GM12878 (cell line): ENCODE results near the gene RENBP. TPM values are rescaled to one million over a fixed set of nuclear protein-coding genes. Genes with fewer than 3 reads are reported as not detected.
A peak's percentile ranks its signal among the peaks of the same experiment; 100 is the strongest.

ENCODE experiments used
- BCLAF1 ChIP-seq: fragments of 450-650 bp; IDR thresholded peaks from 2 replicates; pipeline ENCODE4 v1.6.1; 2017; ENCODE audit warnings: antibody characterized with exemption, mild to moderate bottlenecking, moderate library complexity
- BMI1 ChIP-seq: fragments of 450-650 bp; IDR thresholded peaks from 2 replicates; pipeline ENCODE4 v1.6.1; 2016; ENCODE audit warnings: mild to moderate bottlenecking, moderate library complexity, borderline replicate concordance
- CBX3 ChIP-seq: fragments of 200-600 bp; sonication (generic); IDR thresholded peaks from 2 replicates; pipeline ENCODE4 v1.6.1; 2016; ENCODE audit warnings: low read depth, borderline replicate concordance
- CHD4 ChIP-seq: fragments of 200-600 bp; sonication (generic); IDR thresholded peaks from 2 replicates; pipeline ENCODE4 v1.6.1; 2016; ENCODE audit warnings: mild to moderate bottlenecking
- DPF2 ChIP-seq: fragments of 450-650 bp; IDR thresholded peaks from 2 replicates; pipeline ENCODE4 v1.6.1; 2017; ENCODE audit warnings: mild to moderate bottlenecking
- E2F8 ChIP-seq: fragments of 450-650 bp; IDR thresholded peaks from 2 replicates; pipeline ENCODE4 v1.6.1; 2018; ENCODE audit warnings: mild to moderate bottlenecking, low read depth, moderate library complexity; ENCODE audit not compliant: partially characterized antibody
- EED ChIP-seq: sonication (generic); IDR thresholded peaks from 2 replicates; pipeline ENCODE4 v1.6.1; 2016; ENCODE audit warnings: antibody characterized with exemption, low read depth
- EGR1 ChIP-seq, 2 experiments: IDR thresholded peaks; 1 replicate in 1 of 2; 2 replicates in 1 of 2; pipeline ENCODE4 v1.6.1; 2011 to 2012; ENCODE audit warnings: low read depth in 2 of 2, low read length in 2 of 2, borderline replicate concordance in 1 of 2, mild to moderate bottlenecking in 1 of 2, moderate library complexity in 1 of 2
- FOS ChIP-seq: IDR thresholded peaks from 3 replicates; pipeline ENCODE4 v1.6.1; 2011; ENCODE audit warnings: borderline replicate concordance; ENCODE audit not compliant: insufficient read length; ENCODE audit errors: extremely low read depth
- FOXK2 ChIP-seq: fragments of 450-650 bp; IDR thresholded peaks from 2 replicates; pipeline ENCODE4 v1.6.1; 2017; ENCODE audit warnings: mild to moderate bottlenecking, moderate library complexity
- FOXM1 ChIP-seq: IDR thresholded peaks from 2 replicates; pipeline ENCODE4 v1.6.1; 2012; ENCODE audit warnings: low read depth, mild to moderate bottlenecking, inconsistent platforms, low read length, moderate library complexity
- IRF4 ChIP-seq: IDR thresholded peaks from 2 replicates; pipeline ENCODE4 v1.6.1; 2011; ENCODE audit warnings: low read depth, low read length
- IRF5 ChIP-seq: fragments of 450-650 bp; IDR thresholded peaks from 2 replicates; pipeline ENCODE4 v1.6.1; 2017; ENCODE audit warnings: borderline replicate concordance
- JUND ChIP-seq: IDR thresholded peaks from 2 replicates; pipeline ENCODE4 v1.6.1; 2012; ENCODE audit warnings: low read depth, mild to moderate bottlenecking, low read length, improper control_type of control experiment, moderate library complexity
- KLF5 ChIP-seq: fragments of 450-650 bp; IDR thresholded peaks from 2 replicates; pipeline ENCODE4 v1.6.1; 2014; ENCODE audit warnings: mild to moderate bottlenecking; ENCODE audit not compliant: partially characterized antibody
- MYB ChIP-seq: fragments of 150-350 bp; IDR thresholded peaks from 2 replicates; pipeline ENCODE4 v1.6.1; 2014; ENCODE audit warnings: mild to moderate bottlenecking, low read depth, low read length, borderline replicate concordance
- PKNOX1 ChIP-seq: fragments of 450-650 bp; IDR thresholded peaks from 2 replicates; pipeline ENCODE4 v1.6.1; 2016; ENCODE audit warnings: mild to moderate bottlenecking
- SMARCA5 ChIP-seq: fragments of 450-650 bp; IDR thresholded peaks from 2 replicates; pipeline ENCODE4 v1.6.1; 2017; ENCODE audit warnings: mild to moderate bottlenecking
- SP1 ChIP-seq: IDR thresholded peaks from one replicate; pipeline ENCODE4 v1.6.1; 2011; ENCODE audit warnings: low read depth, low read length
- SRF ChIP-seq, 2 experiments: IDR thresholded peaks; 2 replicates each; pipeline ENCODE4 v1.6.1; 2011; ENCODE audit warnings: low read depth in 2 of 2, low read length in 2 of 2, mild to moderate bottlenecking in 1 of 2, moderate library complexity in 1 of 2
- TARDBP ChIP-seq: IDR thresholded peaks from 2 replicates; pipeline ENCODE4 v1.6.1; 2016; ENCODE audit warnings: borderline replicate concordance
- WRNIP1 ChIP-seq: IDR thresholded peaks from 2 replicates; pipeline ENCODE4 v1.6.1; 2011; ENCODE audit warnings: low read depth, low read length, improper control_type of control experiment, borderline replicate concordance
- ZNF24 ChIP-seq: fragments of 450-650 bp; IDR thresholded peaks from 2 replicates; pipeline ENCODE4 v1.6.1; 2017; ENCODE audit warnings: antibody characterized with exemption, mild to moderate bottlenecking
- ZNF384 ChIP-seq: IDR thresholded peaks from 2 replicates; pipeline ENCODE4 v1.6.1; 2012; ENCODE audit warnings: low read depth, mild to moderate bottlenecking, low read length, improper control_type of control experiment, borderline replicate concordance
- polyA plus RNA-seq, 11 experiments: library from polyadenylated mRNA; depleted of rRNA in 4 of 11; unstranded in 6 of 11; stranded (reverse) in 5 of 11; fragments of >200 nt; fragmentation: Nextera tagmentation in 4 of 11; fragmentation: Illumina TruSeq in 1 of 11; extraction: Ambion mirVana in 4 of 11; extraction: Trizol in 1 of 11; gene quantifications; 1 replicate in 1 of 11; 2 replicates in 10 of 11; pipeline versions ENCODE4 v1.2.1 to v1.2.3, GENCODE V29; 2011 to 2016; ENCODE audit warnings: inconsistent platforms in 2 of 11, missing spikeins in 2 of 11, low read depth in 1 of 11
- total RNA-seq, 4 experiments: library from RNA; depleted of rRNA in 3 of 4; stranded (reverse); fragments of >200 nt in 3 of 4; fragmentation: Illumina TruSeq in 1 of 4; extraction: Trizol in 1 of 4; gene quantifications; 2 replicates each; pipeline versions ENCODE4 v1.2.1 to v1.2.3, GENCODE V29; 2013 to 2021

Gene RENBP
- total and polyA plus RNA-seq, 10 of the 15 experiments (the other 5 are each of a cell fraction or from before 2014, with no cell fraction given), result 0.36 to 4.9 (median 1.8) TPM; not detected in 3

DNA sequence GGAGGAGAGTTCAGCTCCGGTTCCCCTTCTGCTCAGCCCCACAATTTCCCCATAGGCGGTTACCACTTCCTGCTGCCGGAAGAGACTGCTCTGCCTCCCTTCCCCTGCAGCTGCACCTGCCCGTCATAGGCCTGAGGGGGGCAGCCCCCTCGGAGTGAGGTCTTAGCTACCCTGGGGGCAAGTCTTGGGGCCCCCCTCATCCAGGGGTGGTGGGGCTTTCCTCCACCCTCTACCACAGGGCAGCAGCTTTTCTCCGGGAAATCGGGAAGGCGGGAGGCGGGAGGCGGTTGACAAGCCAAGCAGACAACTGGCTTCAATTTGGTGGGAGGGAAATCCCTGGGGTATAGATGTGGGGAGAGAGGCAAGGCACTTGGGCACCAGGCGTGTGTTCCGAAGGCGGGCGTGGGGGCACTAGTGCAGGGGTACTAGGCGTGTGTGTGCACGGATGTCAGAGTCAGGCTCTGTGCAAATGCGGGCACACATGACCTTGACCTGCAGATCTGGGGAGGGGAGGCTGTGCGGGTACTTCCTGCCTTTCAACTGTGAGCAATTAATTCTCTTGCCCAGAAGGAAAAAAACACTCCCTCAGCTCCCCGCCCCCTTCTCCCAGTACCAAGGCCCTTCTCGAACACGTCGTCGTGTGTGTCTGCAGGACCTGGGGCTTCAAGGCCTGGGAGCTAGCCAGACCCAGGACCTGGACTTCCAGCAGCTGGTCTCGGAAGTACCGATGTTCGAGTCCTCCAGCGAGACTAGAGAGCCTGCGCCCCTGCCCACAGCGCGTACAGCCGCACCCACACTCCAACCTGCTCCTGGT lies 17.4 kb downstream of the RENBP start (continued):
- TF ChIP-seq FOS, result no peak
- TF ChIP-seq IRF5, result no peak
- TF ChIP-seq JUND, result no peak
- peak; percentile 47; the same call in 1 of the 2 replicates for TF ChIP-seq SMARCA5
- TF ChIP-seq ZNF24, result no peak
- TF ChIP-seq PKNOX1, result peak; percentile 92
- no peak for TF ChIP-seq ZNF384
- TF ChIP-seq WRNIP1, result no peak
- TF ChIP-seq KLF5, result no peak
- no peak for TF ChIP-seq TARDBP
- TF ChIP-seq FOXM1, result no peak
- TF ChIP-seq EED, result peak; percentile 53; the same call in 1 of the 2 replicates
- TF ChIP-seq MYB, result no peak
- TF ChIP-seq E2F8, result no peak
- TF ChIP-seq CBX3, result no peak
- TF ChIP-seq BMI1, result no peak
- no peak for TF ChIP-seq IRF4
- TF ChIP-seq FOXK2, result no peak
- 0 out of 3 replicates have a peak, but pooled peaks of 1 of the 2 experiments have one; percentile 12 for TF ChIP-seq EGR1 (IDR thresholded peaks at IDR 0.05; ENCODE audit: borderline replicate concordance in 1 of 2, low read depth in 2 of 2, low read length in 2 of 2)
- no peak for TF ChIP-seq BCLAF1
- TF ChIP-seq DPF2, result peak; percentile 52
- TF ChIP-seq CHD4, result no peak
- TF ChIP-seq SP1, result no peak
- no peak for TF ChIP-seq SRF (IDR thresholded peaks at IDR 0.05; ENCODE audit: low read depth in 2 of 2, low read length in 2 of 2)
